ENCODE measurements around the gene CABP2. TPM values are rescaled to one million over a fixed set of nuclear protein-coding genes. Genes with fewer than 3 reads are reported as not detected.

Gene CABP2
- total RNA-seq, 1 experiment from 2014 or later: not detected

DNA sequence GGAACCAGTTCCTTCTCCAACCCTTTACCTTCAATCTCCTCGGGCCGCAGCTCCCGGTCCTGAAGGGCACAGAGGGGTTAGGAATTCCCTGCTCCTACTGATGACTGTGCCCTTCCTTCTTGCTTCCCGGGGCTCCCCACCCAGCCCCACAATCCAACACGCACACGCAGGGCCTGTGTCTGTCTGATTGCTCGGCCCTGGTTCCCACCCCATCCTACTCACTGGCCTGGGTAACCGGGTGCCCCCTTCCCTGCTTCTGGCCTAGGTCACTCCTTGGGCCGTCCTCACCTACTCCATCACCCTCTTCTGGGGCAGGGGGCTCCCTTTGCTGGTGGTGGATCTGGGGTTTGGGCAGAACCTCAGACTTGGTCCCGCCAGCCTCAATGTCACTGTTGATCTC lies 1.3 kb downstream of the CABP2 start:
- POLR2A ChIA-PET (ENCODE audit: unreplicated experiment): interaction anchor here (0.6 kb wide), 1 partner anchor 114 kb away, joined by 4 read pairs; no protein-coding TSS in a partner anchor
- no TSS peak for BruUV-seq (replicated peaks)

DNA sequence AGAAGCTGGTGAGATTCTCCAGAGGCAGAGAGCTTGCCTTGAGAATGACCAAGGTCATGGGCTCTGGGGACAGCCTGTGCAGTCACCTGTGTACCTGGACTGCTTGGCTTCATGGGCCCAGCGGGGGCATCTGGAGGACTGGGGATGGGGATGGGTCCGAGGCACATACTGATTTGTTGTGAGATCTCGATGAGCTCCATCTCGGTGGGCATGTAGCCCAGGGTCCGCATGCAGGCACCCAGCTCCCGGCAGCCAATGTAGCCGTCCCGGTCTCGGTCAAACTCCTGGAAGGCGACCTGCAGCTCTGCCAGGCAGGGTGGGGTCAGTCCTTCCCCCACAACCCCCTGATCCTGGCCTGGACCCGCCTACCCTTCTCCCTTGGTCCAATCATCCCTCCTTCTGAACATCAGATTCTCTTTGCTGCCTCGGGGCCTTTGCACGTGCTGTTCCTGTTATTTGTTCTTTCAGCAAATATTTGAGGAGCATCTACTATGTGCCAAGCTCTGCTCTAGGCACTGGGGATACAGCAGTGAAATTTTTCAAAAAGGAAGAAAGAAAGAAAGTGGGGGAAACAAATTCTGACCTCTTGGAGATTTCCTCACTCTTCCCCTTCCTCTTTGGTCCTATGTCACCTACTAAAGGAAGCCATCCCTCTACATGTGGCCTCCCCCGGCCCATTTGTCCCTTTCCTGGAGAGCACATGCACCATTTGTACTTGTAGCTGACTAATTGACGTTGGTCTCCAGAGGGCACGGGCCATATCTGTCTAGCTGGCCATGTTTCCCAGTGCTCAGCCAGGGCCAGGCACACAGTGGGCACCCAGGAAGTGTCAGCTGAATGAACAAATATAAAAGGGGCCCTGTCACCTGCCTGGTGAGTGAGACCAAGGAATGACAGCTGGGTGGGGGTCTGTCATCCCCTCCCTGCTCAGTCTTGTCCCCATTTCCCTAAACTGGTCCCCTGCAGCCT lies 2.1 kb downstream of the CABP2 start:
- intact Hi-C loops (cut with micrococcal nuclease): no loop called here
- Histone ChIP-seq H2AFZ (ENCODE audit: low read length) (no peak overlapping the region), H3K27ac (ENCODE audit: low read length) (no peak overlapping the region), H3F3A (ENCODE audit: low read length, unreplicated experiment) (no peaks in the 10 kb centered on the region), H4K20me1 (ENCODE audit: low read length) (no peaks in the 10 kb centered on the region), H3K4me3 (ENCODE audit: low read length) (no peak overlapping the region), H3K9me3 (ENCODE audit: low read length) (no peaks in the 10 kb centered on the region), H3K9me2 (replicated peaks; ENCODE audit: low read length) (no peaks in the 10 kb centered on the region), H3K4me2 (ENCODE audit: low read length) (no peak overlapping the region), H3K27me3 (ENCODE audit: low read length) (no peaks in the 10 kb centered on the region), H3K79me2 (ENCODE audit: low read length) (no peaks in the 10 kb centered on the region), H3K4me1 (ENCODE audit: insufficient read depth, low read length) (no peaks in the 10 kb centered on the region), H3K9ac (ENCODE audit: low read length) (no peak overlapping the region), H3K36me3 (ENCODE audit: low read depth, low read length) (no peaks in the 10 kb centered on the region)
- no TSS peak for BruUV-seq (replicated peaks)
- ATAC-seq (no peak), DNase-seq (no peak)
- ChIA-PET CTCF (no interaction called here), POLR2A (ENCODE audit: unreplicated experiment) (no interaction called here)
- no peak for TF ChIP-seq EZH2 (IDR thresholded peaks at IDR 0.05; ENCODE audit: low read length, unreplicated experiment)
- TF ChIP-seq, protein P1, sequence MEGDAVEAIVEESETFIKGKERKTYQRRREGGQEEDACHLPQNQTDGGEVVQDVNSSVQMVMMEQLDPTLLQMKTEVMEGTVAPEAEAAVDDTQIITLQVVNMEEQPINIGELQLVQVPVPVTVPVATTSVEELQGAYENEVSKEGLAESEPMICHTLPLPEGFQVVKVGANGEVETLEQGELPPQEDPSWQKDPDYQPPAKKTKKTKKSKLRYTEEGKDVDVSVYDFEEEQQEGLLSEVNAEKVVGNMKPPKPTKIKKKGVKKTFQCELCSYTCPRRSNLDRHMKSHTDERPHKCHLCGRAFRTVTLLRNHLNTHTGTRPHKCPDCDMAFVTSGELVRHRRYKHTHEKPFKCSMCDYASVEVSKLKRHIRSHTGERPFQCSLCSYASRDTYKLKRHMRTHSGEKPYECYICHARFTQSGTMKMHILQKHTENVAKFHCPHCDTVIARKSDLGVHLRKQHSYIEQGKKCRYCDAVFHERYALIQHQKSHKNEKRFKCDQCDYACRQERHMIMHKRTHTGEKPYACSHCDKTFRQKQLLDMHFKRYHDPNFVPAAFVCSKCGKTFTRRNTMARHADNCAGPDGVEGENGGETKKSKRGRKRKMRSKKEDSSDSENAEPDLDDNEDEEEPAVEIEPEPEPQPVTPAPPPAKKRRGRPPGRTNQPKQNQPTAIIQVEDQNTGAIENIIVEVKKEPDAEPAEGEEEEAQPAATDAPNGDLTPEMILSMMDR (conservative IDR thresholded peaks at IDR 0.05; ENCODE audit: low read depth, low read length): no peak
- no peak for TF ChIP-seq EZH2phosphoT487 (IDR thresholded peaks at IDR 0.05; ENCODE audit: borderline replicate concordance, low read length)

More for the DNA sequence above, 1.3 kb downstream of the CABP2 start:
- Histone ChIP-seq H3K27me3 (ENCODE audit: low read length) (no peaks in the 10 kb centered on the region), H3K9ac (ENCODE audit: low read length) (no peak overlapping the region), H3K27ac (ENCODE audit: low read length) (no peak overlapping the region), H3K79me2 (ENCODE audit: low read length) (no peaks in the 10 kb centered on the region), H3K36me3 (ENCODE audit: low read depth, low read length) (no peaks in the 10 kb centered on the region), H3K9me2 (replicated peaks; ENCODE audit: low read length) (no peaks in the 10 kb centered on the region), H3K9me3 (ENCODE audit: low read length) (no peaks in the 10 kb centered on the region), H3K4me1 (ENCODE audit: insufficient read depth, low read length) (no peaks in the 10 kb centered on the region), H2AFZ (ENCODE audit: low read length) (no peak overlapping the region), H4K20me1 (ENCODE audit: low read length) (no peaks in the 10 kb centered on the region), H3F3A (ENCODE audit: low read length, unreplicated experiment) (no peaks in the 10 kb centered on the region), H3K4me2 (ENCODE audit: low read length) (no peak overlapping the region), H3K4me3 (ENCODE audit: low read length) (no peak overlapping the region)
- TF ChIP-seq EZH2phosphoT487 (IDR thresholded peaks at IDR 0.05; ENCODE audit: borderline replicate concordance, low read length): no peak
- no peak for TF ChIP-seq EZH2 (IDR thresholded peaks at IDR 0.05; ENCODE audit: low read length, unreplicated experiment)
- TF ChIP-seq, protein P1 (conservative IDR thresholded peaks at IDR 0.05; ENCODE audit: low read depth, low read length): no peak
- CTCF ChIA-PET: no interaction called here
- intact Hi-C loops (cut with micrococcal nuclease): no loop called here
- no peak for ATAC-seq
- no peak for DNase-seq

DNA sequence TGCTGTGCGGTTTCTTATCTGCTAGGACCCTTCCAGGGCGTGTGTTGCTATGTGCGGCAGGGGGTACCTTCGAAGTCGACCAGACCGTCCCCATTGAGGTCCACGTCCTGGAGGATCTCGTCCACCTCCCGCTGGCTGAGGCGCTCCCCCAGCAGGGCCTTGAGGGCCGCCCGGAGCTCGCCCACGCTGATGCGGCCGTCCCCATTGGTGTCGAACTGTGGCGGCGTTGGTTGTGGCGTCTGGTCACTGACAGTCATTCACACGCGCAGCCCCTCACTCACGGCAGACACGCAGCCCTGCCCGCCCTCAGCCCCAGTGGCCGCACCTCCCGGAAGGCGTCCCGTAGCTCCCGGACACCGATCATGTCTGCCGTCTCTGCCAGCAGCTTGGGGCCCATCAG lies 3.5 kb downstream of the CABP2 start:
- no peaks in the 10 kb centered on the region for H3F3A ChIP-seq (ENCODE audit: low read length, unreplicated experiment)
- H3K27ac ChIP-seq (ENCODE audit: low read length): no peak overlapping the region
- no peaks in the 10 kb centered on the region for H4K20me1 ChIP-seq (ENCODE audit: low read length)
- TF ChIP-seq EZH2phosphoT487 (IDR thresholded peaks at IDR 0.05; ENCODE audit: borderline replicate concordance, low read length) (no peak), EZH2 (IDR thresholded peaks at IDR 0.05; ENCODE audit: low read length, unreplicated experiment) (no peak)
- TF ChIP-seq, protein P1 (conservative IDR thresholded peaks at IDR 0.05; ENCODE audit: low read depth, low read length): no peak
- H2AFZ ChIP-seq (ENCODE audit: low read length): no peak overlapping the region
- BruUV-seq (replicated peaks): no TSS peak
- ChIA-PET CTCF (no interaction called here), POLR2A (ENCODE audit: unreplicated experiment) (no interaction called here)
- no peak for DNase-seq
- no peaks in the 10 kb centered on the region for H3K9me2 ChIP-seq (replicated peaks; ENCODE audit: low read length)
- H3K4me2 ChIP-seq (ENCODE audit: low read length): no peak overlapping the region
- no peaks in the 10 kb centered on the region for H3K36me3 ChIP-seq (ENCODE audit: low read depth, low read length)
- H3K27me3 ChIP-seq (ENCODE audit: low read length): peaks cover under 1% of the 10 kb centered on the region; the same call in 1 of the 2 replicates
- H3K4me1 ChIP-seq (ENCODE audit: insufficient read depth, low read length): no peaks in the 10 kb centered on the region
- intact Hi-C loops (cut with micrococcal nuclease): no loop called here
- no peaks in the 10 kb centered on the region for H3K9me3 ChIP-seq (ENCODE audit: low read length)
- ATAC-seq: no peak
- H3K4me3 ChIP-seq (ENCODE audit: low read length): no peak overlapping the region
- no peak overlapping the region for H3K9ac ChIP-seq (ENCODE audit: low read length)
- H3K79me2 ChIP-seq (ENCODE audit: low read length): no peaks in the 10 kb centered on the region

Measured in PC-3 (cell line).